DMS79 (cell line): ENCODE measurements around the gene EHMT2.
"Not testable (repeated sequence)": the region's sequence is repeated elsewhere in the genome, so short reads cannot be mapped to it uniquely, and the experiment has no call there.

Source experiments
- DNase-seq: peaks from one replicate; lab custom pipeline; 2025; lab: John Stamatoyannopoulos, UW

Gene EHMT2

GRCh38 chr6:31915351-31915750, 17.9 kb upstream of the EHMT2 start:
- DNase-seq = no peak

GRCh38 chr6:31911826-31912585, 14.5 kb upstream of the EHMT2 start:
- DNase-seq = no peak

- DNase-seq = not testable (repeated sequence)
These were observed 11.8 kb upstream of the EHMT2 start for GRCh38 chr6:31909298-31909697.

DNA sequence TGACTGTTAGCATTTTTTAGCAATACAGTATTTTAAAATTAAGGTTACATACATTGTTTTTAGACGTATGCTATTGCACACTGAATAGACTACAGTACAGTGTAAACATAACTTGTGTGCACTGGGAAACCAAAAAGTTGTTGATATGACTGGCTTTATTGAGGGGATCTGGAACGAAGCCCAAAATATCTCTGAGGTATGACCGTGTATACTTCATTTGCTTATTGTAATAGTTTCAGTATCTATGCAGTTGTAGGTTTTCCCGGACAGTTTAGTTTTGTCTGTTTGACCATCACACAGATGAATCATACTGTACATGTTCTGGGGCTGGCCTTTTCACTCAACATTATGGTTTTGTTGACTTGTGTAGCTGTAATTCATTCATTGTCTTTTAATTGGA, 11.3 kb upstream of the EHMT2 start:
- no peak for DNase-seq

DNA sequence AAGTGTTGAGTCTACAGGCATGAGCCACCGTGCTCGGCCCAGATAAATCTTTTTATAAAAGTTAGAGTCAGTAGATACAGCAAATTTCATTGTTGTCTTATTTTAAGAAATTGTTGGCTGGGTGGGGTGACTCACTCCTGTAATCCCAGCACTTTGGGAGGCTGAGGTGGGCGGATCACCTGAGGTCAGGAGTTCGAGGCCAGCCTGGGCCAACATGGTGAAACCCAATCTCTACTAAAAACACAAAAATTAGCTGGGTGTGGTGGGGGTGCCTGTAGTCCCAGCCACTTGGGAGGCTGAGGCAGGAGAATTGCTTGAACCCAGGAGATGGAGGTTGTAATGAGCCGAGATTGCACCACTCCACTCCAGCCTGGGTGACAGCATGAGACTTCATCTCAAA, 10.8 kb upstream of the EHMT2 start:
- not testable (repeated sequence) for DNase-seq

DNA sequence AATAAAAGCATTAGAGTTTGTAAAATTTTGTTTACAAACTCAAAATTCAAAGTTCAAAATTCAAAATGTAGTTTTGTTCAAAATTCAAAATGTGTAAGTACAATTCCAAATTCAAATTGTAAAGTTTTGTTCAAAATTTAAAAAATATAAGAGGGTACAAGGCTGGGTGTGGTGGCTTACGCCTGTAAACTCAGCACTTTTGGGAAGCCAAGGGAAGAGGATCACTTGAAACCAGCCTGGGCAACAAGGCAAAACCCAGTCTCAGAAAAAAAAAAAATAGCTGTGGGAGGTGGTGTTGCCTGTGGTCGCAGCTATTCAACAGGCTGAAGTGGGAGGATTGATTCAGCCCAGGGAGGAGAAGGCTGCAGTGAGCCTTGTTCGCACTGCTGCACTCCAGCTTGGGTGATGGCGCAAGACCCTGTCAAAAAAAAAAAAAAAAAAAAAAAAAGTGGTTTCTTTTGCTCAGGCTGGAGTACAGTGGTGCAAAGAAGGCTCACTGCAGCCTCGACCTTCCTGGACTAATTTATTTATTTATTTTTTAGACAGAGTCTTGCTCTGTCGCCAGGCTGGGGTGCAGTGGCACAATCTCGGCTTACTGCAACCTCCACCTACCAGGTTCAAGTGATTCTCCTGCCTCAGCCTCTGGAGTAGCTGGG, 9.8 kb upstream of the EHMT2 start:
- DNase-seq = peak; percentile 42

GRCh38 chr6:31906727-31907126, 9.2 kb upstream of the EHMT2 start:
- DNase-seq = not testable (repeated sequence)

- DNase-seq = no peak
These were observed 8.6 kb upstream of the EHMT2 start for GRCh38 chr6:31906122-31906521.

GRCh38 chr6:31905041-31905440, 7.5 kb upstream of the EHMT2 start:
- no peak for DNase-seq

DNA sequence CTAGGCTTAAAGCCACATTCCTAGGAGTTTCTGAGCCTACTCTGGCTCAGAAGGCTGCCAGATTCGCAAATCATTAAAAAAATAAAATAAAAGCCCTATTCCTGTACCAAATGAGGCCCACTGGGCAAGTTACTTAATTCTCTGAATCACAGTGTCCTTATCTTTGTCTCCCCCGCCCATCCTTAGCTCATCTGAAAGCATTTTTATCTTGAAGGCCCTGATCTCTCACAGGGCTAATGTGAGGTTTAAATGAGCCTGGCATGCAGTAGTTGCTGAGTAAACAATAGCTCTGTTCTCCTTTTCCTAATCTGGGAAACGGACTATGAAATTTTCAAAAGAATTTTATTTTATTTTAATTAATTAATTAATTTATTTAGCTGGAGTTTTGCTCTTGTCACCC, 6.5 kb upstream of the EHMT2 start:
- no peak for DNase-seq

DNA sequence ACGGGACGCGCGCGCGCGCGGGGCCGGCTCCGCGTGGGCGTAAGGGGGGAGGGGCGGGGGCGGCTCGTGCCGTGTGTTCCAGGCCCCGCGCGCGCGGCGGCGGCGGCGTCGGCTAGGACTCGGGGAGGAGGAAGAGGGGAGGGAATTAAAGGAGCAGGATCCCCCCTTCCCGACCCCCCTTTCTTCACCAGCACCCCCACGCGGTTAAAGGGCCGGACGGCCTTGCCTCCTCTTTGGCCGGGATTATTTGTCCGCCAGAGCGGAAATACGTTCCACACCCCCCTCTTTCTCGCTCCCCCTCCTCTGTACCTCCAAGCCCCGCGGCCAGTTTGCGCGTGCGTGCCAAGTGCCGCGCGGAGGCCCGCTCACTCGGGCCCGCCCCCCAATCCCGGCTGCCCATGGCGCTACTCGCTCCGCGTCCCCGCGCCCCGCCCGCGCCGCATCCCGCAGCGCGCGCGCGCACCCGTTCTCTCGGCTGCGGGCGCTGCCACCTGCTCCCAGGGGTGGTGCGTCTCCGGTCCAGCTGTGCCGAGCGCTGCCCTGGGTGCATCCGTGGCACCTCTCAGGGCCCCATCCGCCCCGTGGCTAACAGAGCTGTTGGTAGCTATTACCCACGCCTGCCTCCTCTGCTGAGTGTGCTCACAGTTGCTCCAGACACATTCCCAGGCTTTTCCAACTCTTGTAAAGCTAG, 4.6 kb upstream of the EHMT2 start, which contains the start of gene ZBTB12:
ZBTB12 (minus strand) TSS at position 134 of the 691 bp plus-strand sequence. CDS start 781 bp downstream, outside the sequence.
- DNase-seq = peak; percentile 91

- no peak for DNase-seq
These were observed 4.0 kb upstream of the EHMT2 start for GRCh38 chr6:31901415-31901952.

DNA sequence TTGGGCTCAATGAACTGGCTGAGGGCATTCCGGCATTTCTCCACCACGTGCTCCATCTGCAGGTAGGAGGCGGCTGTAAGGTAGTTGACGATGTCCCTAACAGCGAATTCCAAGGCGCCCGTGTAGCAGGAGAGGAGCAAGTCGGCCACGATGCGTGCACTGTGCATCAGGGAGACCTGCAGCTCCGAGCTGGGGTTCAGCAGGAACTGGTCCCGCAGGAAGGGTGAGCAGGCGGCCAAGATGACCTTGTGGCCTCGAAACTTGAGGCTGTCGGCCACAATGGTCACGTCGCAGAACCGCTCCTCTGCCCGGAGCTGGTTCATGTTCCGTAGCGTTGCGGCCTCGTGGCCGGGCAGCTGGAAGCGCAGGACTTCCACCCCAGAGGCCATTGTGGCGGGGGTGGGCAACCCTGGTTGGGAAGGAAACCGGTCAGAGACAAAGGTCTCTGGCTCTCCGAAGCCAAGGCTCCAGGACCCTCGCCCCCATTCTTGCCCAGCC, 3.5 kb upstream of the EHMT2 start:
- no peak for DNase-seq

GRCh38 chr6:31899882-31900722, 2.6 kb upstream of the EHMT2 start:
- no peak for DNase-seq

- DNase-seq = no peak
These were observed 1.7 kb upstream of the EHMT2 start for GRCh38 chr6:31899215-31899614.

- peak; percentile 27 for DNase-seq
These were observed 999 bp upstream of the EHMT2 start for GRCh38 chr6:31898383-31899011.

GRCh38 chr6:31896856-31897611, 464 bp downstream of the EHMT2 start:
- no peak for DNase-seq

- DNase-seq = no peak
These were observed 1.0 kb downstream of the EHMT2 start for GRCh38 chr6:31896493-31896855.

DNA sequence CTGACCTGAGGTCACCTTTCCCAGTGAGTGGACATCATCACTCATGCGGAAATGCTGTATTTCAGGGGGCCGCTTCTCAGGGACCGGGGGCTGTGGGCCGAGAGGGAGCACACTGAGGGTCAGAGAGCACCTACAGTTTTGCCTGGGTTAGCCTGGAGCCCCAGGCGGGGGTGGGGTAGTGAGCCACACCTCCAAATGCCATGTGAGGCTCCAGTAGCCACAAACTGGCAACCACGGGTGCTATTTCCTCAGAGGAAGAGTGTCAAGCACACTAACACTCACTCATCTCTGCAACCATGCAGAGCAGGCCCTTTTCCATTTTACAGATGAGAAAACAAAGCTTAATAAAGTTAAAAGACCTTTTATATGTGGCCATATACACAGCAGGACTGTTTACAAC, 4.7 kb downstream of the EHMT2 start:
- no peak for DNase-seq

DNA sequence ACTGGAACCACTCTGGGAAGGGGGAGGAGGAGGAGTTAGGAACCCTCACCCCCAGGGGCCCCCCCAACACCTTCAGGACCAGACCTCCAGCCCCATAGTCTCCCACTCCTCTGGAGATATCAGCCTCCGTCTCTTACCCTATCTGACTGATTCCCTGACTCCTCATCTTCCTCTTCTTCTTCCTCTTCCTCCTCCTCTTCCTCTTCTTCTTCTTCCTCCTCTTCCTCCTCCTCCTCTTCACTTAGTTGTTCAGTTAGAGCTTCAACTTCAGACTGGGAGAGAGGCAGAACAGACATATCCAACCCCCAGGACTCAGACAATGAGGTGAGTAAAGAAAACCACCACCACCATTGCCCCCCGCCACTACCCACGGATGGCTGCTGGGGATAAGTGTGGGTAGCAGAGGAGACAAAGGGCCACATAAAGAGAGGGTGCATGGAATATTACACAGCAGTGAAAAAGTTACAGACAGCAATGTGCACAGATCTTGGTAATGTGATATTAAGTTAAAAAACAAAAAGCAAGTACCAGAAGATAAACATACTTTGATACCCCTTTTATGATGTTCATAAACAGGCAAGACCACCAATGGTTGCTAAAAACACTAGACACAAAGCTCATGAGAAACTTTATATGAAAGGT, 8.0 kb downstream of the EHMT2 start:
- DNase-seq = no peak
